HS-5 (cell line): ENCODE measurements around the gene AOPEP.

Experiments used
- DNase-seq: peaks from one replicate; pipeline ENCODE4 v3.0.0-alpha.2; 2012; ENCODE audit warnings: low read depth

Gene AOPEP

DNA sequence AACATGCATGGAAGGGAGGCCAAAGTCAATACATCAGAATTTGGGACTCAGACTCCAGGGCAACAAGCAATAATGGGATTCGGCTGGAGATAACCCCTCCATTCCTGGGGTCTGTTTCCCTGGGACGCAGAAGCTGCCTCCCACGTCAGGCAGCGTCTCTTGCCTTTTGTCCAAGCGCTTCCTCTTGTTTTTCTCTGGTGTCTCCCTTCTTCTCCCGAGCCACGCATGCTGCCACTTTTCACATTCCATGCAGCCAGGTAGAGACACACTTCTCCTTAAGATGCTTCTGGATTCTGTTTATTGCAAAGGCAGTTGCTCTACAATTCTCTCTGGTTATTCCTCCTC, 267.3 kb downstream of the AOPEP start:
- DNase-seq, result no peak

DNA sequence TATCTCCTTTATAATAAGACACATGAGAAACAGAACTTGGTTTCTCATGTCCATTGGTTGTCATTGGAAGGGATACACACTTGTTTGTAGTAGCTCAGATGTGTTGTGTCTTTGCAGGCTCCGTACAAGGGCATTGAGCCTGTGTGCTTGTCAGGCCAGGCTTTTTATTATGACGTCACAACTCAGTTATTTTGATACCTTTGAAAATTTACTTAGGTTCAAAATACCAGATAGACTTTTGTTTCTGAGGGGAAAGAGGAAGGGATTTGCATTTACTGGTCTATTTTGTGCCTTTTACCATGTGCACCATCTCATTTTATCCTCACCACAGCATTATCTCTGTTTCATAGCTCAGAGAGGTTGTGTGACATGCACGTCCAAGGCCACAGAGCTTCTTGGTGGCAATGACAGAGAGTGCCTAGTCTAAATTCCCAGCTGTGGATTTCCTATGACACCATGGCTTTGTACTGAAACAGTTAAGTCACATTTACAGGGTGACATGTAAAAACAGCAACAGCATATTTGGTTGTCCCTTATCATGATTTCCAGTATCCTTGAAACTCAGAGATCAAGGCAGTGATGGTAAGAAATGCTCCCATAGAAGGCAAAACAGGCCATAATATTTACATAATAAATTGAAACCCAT, 268.7 kb downstream of the AOPEP start:
- DNase-seq, result no peak

DNA sequence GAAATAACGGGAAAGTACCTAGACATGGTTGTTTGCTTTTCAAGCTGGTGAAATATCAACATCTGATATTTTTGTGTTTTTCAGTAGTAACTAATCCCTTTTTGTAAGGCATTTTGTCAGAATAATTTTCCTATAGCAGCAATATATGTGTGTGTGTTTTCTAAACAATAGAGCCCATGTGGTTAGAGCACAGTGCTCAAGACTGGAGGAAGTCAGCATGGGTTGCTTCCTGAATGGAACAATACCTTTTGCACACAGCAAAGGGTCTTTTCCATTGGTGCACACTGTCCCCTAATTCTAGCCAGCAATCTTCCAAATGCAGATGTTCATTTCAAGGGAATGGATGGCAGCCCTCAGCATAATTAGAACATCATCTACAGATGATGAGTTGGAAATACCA, 270.1 kb downstream of the AOPEP start:
- DNase-seq, result no peak

DNA sequence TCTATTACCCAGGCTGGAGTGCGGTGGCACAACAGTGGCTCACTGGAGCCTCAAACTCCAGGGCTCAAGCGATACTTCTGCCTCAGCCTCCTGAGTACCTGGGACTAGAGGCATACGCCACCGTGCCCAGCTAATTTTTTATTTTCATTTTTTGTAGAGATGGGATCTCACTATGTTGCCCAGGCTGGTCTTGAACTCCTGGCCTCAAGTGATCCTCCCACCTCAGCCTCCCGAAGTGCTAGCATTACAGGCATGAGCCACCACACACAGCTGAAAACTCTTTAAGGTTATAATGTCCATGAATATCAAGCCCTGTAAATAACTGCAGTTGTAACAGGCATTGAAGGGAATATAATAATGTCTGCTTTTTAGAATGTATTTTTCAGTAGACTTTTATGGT, 271.2 kb downstream of the AOPEP start:
- DNase-seq, result no peak

DNA sequence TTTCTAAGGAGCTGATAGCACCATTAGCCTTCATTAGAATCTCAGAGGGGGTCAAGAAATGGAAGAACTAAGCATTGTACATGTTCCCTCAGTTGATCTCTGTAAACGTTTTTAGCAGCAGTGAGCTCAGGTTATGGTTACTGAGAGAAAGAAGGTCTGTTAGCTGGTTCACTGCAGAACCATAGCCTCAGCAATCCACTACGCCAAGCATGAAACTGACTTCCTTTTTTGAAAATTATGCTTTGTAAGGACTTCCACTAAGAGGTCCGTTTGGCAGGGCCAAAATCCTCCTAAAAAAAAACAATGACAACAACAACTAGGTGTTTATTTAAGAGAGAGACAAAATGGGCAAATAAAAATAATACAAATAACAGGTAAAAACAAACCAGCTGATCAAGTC, 273.3 kb downstream of the AOPEP start:
- no peak for DNase-seq

- DNase-seq, result no peak
These were observed 274.3 kb downstream of the AOPEP start for GRCh38 chr9:95000821-95001220.

- DNase-seq, result no peak
These were observed 275.2 kb downstream of the AOPEP start for GRCh38 chr9:95001720-95002119.

DNA sequence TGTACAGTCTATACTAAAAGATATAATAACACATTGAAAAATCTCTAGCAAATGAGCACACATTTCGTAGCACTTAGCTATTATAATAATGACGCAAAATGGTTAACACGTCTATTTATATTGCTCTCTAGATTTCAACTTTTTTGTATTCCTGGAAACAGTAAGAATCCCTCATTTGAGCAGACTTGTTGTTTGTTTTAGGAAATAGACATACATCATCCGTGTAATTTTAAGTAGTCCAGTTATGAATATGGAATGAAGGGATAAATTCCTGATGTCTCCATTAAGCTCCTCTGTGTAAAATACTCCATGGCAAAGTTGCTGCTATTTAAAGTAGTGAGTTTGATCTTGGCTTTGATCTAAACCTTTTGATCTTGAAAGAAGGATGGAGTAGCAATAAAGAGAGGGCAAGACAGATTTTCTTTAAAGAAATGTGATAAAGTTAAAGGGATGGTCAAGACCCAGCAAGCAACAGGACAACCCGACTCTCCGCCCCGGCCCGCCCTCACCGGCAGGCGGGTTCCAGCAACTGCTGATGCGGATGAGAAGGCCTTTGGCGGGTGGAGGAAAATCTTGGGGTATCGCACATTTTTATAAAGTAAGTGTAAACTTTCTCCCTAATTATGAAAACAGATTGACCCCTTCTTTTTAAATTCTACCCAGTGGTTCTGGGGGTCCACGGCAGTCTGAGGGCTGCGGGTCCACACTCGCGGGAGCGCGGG, 277.4 kb downstream of the AOPEP start:
- DNase-seq, result no peak

DNA sequence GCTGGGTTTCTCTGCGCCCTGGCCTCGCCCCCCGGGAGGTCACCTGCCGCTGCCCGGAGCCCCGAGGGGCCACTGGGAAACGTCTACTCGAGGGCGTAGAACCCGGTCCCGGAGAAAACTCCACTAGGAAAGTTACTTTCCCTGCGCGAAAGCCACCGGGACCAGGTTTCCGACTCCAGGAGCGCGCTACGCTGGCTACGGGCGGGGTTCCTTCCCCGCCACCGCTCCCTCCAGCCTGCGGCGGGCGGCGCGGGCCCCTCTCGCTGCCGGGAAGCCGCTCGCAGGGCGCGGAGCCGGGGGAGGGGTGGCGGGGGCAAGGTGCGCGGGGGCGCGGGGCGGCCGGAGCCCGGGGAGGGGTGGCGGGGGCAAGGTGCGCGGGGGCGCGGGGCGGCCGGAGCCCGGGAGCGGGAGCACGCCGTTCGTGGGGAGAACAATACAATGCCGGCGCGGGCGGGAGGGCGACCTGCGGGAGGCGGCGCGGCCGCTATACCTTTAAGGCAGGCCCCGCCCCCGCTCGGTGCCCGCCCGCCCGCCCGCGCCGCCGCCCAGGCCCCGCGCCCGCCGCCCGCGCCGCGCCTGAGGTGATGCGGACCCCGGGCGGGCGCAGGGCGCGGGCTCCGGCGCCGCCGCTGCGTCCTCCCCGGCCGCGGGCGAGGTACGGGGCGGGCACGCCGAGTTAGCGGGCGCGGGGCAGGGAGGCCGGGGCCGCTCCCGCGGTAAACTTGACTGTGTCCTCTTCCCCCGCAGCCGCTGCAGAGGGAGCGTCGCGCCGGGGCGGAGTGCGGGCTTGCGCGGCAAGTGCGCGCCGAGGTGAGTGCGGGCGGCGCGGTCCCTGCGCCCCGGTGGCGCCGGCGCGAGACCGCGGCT, 278.1 kb downstream of the AOPEP start:
- DNase-seq, result no peak

DNA sequence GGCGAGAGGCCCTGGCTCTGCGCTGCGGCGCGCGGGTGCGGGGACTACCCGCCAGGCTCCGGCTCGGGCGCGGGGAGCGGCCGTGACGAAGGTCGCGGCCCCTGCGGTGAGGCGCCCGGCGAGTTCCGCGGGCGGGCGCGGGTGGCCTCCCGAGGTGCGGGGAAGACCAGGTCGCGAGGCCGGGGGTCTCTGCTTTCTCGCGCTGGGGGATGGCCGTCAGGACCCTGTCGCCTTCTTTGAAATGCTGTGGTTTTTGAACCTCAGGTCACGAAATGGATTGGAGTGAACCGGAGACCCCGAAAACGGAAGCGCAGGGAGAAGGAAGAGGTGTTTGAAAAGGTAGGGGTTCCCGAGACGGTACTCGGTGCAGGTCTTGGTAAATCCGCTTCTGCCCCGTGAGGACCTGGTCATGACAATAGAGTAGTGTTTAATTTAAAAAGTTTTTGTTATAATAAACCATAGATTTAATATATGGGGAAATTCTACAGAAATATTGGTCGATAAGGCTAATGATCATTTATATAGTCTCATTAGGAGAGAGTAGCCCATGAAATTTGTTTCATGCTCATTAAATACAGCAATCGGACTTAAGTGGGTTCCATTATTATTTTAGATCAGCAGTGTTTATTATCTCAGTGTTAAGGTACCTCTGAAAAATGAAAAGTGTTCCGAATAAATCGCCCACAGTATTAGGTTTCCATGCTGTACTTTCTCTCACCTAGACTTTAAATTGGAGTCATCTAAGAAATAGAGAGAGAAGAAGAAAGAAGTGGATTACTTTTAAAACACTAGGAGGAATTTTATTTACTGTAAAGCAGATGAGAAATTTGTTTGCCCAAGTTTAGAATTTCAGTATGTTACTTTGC, 279.0 kb downstream of the AOPEP start:
- DNase-seq, result no peak

GRCh38 chr9:95007226-95007869, 280.8 kb downstream of the AOPEP start:
- DNase-seq, result no peak

DNA sequence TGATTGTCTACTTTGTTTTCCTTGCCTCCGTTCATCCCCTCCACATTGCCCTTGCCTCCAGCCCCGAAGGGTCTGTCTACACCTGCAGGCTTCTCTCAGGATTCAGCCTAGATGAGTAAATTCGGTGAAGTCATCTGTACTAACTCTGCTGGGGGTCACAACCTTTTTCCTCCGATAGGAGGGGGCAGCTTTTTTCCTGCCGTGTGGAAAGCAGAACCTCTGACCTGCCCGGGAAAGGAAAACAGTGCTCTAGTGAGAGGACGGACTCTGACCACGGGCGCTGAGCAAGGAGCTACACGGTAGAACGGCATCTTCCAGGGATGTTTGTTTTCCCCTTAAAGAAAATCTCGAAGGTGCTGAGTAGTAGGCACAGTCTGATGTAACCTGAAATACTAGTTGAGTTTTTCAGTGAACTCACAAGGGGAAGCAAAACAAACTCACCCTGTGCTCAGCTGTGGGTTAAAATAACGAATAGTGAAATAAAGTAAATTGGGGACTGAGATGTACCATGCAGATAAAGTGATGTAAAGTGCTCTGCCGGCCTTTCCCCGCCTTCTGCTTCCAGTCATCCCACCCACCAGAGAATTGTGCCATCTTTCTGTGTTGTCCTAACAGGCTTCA, 281.8 kb downstream of the AOPEP start:
- DNase-seq, result no peak

- no peak for DNase-seq
These were observed 283.0 kb downstream of the AOPEP start for GRCh38 chr9:95009459-95009858.

GRCh38 chr9:95010431-95010838, 283.9 kb downstream of the AOPEP start:
- DNase-seq, result no peak

DNA sequence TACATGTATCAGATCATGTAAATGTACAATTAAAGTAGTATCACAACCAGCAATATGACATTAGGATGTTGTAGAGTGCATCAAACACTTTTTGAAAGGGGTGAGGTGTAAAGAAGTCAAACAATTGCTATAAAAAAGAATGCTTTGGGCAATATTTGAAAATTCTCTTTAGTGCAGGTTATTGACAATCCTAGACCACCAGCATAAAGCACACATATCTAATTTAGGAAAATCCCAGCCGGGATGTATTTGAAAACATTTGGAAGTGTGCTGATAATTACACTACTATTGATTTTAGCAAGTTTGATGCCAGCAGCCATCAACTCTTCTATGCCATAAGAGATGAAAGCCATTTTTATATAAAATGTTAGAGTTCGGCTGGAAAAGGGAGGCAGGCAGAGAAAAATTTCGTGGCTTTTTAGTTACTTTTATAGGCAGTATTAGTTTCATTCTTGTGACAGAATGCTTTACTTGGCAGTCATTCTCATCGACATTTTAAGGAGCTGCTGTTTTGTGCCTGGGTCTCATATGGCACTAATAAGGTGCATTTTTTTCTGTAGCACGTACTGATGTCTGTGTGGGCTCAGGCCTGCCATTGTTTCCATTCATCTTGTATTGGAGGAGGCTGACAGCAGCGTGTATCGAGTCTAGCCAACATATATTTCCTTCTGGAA, 285.7 kb downstream of the AOPEP start:
- DNase-seq, result no peak

DNA sequence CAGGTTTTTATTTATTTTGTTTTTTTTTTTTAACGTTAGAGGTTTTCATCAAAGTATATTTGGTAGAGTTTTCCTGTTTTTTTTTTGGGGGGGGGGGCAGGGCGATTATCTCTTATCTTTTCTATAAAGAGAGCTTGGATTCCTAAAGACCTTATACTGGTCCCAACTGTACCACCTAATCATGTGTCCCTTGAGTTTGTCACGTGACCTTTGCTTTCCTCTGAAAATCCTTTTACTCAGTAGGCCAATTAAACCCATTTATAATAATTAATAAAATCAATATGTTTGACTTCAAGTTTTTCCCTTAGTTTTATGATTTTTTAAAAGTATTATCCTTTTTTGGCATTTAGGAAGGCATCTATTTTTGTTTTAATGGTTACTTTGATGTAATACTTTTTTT, 286.4 kb downstream of the AOPEP start:
- no peak for DNase-seq

DNA sequence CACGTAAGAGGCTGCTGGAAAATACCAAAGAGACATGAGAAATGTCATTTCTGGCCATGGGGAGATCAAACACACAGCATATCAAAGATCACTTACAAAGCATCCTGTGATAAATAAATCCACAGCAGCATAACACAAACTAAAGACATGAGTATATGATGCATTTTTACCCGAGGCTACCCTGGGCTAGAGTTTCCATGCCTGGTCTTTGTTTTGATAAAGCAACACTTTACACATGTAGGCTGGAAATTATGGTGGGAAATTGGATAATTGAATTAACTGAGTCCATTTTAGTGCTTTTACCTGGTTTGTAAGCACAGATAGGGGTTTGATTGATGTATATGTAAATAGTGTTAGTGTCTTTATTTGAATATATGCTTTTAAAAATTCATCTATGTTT, 288.4 kb downstream of the AOPEP start:
- DNase-seq, result no peak

- no peak for DNase-seq
These were observed 289.1 kb downstream of the AOPEP start for GRCh38 chr9:95015569-95015968.

GRCh38 chr9:95017062-95017461, 290.6 kb downstream of the AOPEP start:
- no peak for DNase-seq

DNA sequence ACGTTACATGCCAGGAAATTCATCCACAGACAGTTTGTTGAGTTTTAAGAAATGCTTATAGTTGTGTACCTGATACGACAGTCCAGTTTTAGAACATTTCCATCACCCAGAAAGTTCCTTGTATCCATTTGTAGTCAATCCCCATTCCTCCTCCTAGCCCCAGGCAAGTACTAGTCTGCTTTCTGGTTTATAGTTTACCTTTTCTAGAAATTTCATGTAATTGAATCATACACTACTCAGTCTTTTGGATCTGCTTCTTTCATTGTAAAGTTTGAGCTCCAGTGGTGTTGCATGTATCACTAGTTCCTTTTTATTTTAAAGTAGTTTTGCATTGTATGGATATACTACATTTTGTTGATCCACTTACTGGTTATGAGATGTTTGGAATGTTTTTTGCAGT, 291.2 kb downstream of the AOPEP start:
- no peak for DNase-seq
